ENCODE results near the gene SPATA21. TPM values are rescaled to one million over a fixed set of nuclear protein-coding genes. Genes with fewer than 3 reads are reported as not detected.

Gene SPATA21
- total RNA-seq, 1 experiment from 2014 or later: not detected

- Mint-ChIP-seq H3K4me3 (no peak overlapping the region), H3K4me1 (peaks cover 7 to 9% of the 10 kb centered on the region in 2 experiments), H3K36me3 (ENCODE audit: insufficient read depth in 1 of 3, low read depth in 3 of 3) (no peaks in the 10 kb centered on the region), H3K9me3 (no peaks in the 10 kb centered on the region; a peak in 1 of 5 replicates), H3K27ac (no peak overlapping the region), H3K27me3 (ENCODE audit: low read depth) (peaks cover 16% of the 10 kb centered on the region)
- Histone ChIP-seq H3K4ac (ENCODE audit: low read depth, low read length) (no peak overlapping the region), H3K27ac (ENCODE audit: insufficient read length, low read depth, low read length) (no peak overlapping the region), H2BK5ac (ENCODE audit: insufficient read length, low read length) (no peak overlapping the region), H2BK120ac (ENCODE audit: low read depth, low read length, poor library complexity, severe bottlenecking) (no peak overlapping the region), H4K5ac (ENCODE audit: insufficient read length, low read depth, low read length) (no peak overlapping the region), H3K9ac (ENCODE audit: extremely low read depth, insufficient read length, low read length) (no peak overlapping the region), H4K91ac (ENCODE audit: insufficient read length, low read depth, low read length) (no peak overlapping the region), H3K23me2 (ENCODE audit: insufficient read length, low read depth, low read length, poor library complexity, severe bottlenecking) (no peaks in the 10 kb centered on the region), H4K8ac (replicated peaks; ENCODE audit: insufficient read length, low read depth, low read length) (no peak overlapping the region), H3K79me1 (ENCODE audit: insufficient read depth, low read depth, low read length, poor library complexity, severe bottlenecking) (no peaks in the 10 kb centered on the region), H3K23ac (ENCODE audit: insufficient read length, low read depth, low read length) (no peak overlapping the region), H2BK15ac (ENCODE audit: low read depth, low read length) (no peak overlapping the region), H4K20me1 (ENCODE audit: control insufficient read depth, insufficient read depth, insufficient read length) (no peaks in the 10 kb centered on the region), H3K27me3 (ENCODE audit: insufficient read depth, low read length) (no peaks in the 10 kb centered on the region), H2AK5ac (ENCODE audit: insufficient read length, low read length) (no peak overlapping the region), H3K9me3 (ENCODE audit: control insufficient read depth, low read depth, low read length) (no peaks in the 10 kb centered on the region), H3K4me2 (ENCODE audit: insufficient read depth, insufficient read length, low read length) (no peak overlapping the region), H3K4me1 (ENCODE audit: insufficient read depth, low read length) (peaks cover 4% of the 10 kb centered on the region; the same call in 1 of the 2 replicates), H3K56ac (ENCODE audit: insufficient read length, low read depth, low read length) (no peak overlapping the region), H3K79me2 (ENCODE audit: insufficient read depth, low read length) (no peaks in the 10 kb centered on the region), H2BK20ac (ENCODE audit: low read depth, low read length, poor library complexity, severe bottlenecking) (no peak overlapping the region), H3T11ph (ENCODE audit: low read length) (no peak overlapping the region), H2AFZ (ENCODE audit: low read length) (no peak overlapping the region), H3K14ac (ENCODE audit: insufficient read depth, low read length) (no peak overlapping the region), H2BK12ac (ENCODE audit: insufficient read length, low read depth, low read length) (no peak overlapping the region), H3K18ac (ENCODE audit: insufficient read length, low read depth, low read length) (no peak overlapping the region)
- no CpG with 5 or more reads among the region's 2 CpGs for WGBS (ENCODE audit: extremely low coverage, insufficient read length, low lambda C conversion rate)
- no peak for TF ChIP-seq CTCF (conservative IDR thresholded peaks at IDR 0.05)
- no peak for DNase-seq
These were observed 2.7 kb downstream of the SPATA21 start for GRCh38 chr1:16434501-16434900.
